Urinary bladder (tissue), 4 donors: ENCODE results near the gene KRT13. TPM values are rescaled to one million over a fixed set of nuclear protein-coding genes. Genes with fewer than 3 reads are reported as not detected.

Source experiments
- DNase-seq: peaks from one replicate; pipeline ENCODE4 v3.0.0-alpha.2; 2015; ENCODE audit errors: extremely low spot score
- H3K27ac ChIP-seq: one replicate; pipeline ENCODE4 v1.5.1; 2013; ENCODE audit warnings: low read depth, mild to moderate bottlenecking, moderate library complexity
- H3K36me3 ChIP-seq: one replicate; pipeline ENCODE4 v1.6.1; 2013; ENCODE audit warnings: mild to moderate bottlenecking, moderate library complexity; ENCODE audit not compliant: insufficient read depth
- H3K4me1 ChIP-seq: one replicate; pipeline ENCODE4 v1.6.1; 2013; ENCODE audit warnings: mild to moderate bottlenecking, moderate library complexity; ENCODE audit not compliant: insufficient read depth
- H3K4me3 ChIP-seq: one replicate; pipeline ENCODE4 v1.5.1; 2013; ENCODE audit warnings: low read depth, low read length
- WGBS: extraction: QIAGEN DNeasy Blood & Tissue Kit; methylation state at CpG from one replicate; pipeline ENCODE4 v1.1.7; 2013; 5-methylcytosine and 5-hydroxymethylcytosine counted together
- polyA plus RNA-seq: library from polyadenylated mRNA; stranded (reverse); fragments of 200-250 nt; gene quantifications from one replicate; pipeline ENCODE4 v1.2.3, GENCODE V29; 2013
- total RNA-seq: library from RNA; depleted of rRNA; stranded (reverse); fragments of >200 nt; gene quantifications from one replicate; pipeline ENCODE4 v1.2.3, GENCODE V29; 2014
- donor health status: healthy with polysubstance abuse.
- donor health status: healthy.

Gene KRT13
- total and polyA plus RNA-seq, 2 donors: 356 to 401 TPM

DNA sequence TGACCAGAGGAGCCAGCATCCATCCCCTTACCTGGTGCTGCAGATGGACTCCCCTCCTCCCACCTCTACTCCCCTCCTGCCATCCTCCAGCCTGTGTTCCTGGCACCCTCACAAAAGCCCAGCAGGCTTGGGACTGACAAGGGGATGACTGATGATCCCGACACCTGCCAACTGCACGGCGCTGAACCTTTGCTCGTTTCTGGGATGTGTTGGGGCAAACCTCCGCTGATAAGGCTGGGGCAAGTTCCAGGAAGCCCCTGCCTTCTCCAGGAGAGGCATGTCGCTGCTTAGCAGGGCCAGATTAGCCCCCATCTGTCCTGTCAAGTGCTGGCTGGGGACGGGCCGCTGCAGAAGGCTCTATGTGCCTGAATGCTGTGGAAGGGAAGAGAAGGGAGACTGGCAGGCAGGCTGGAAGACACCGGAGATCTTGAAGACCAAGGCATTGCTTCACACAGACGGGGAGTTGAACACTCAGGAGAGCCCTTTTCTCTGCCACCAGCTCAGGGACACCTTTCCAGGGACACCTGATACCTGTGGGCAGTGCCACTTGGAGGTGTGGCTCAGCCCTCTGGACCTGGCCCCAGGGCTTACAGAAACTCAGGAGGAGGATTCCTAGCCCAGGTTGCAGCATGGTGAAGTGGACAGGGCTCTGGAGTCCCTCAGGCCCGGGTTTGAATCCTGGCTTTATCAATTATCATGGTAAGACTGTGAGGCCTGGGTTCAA lies 14.3 kb upstream of the KRT13 start:
- no peak for DNase-seq
- no peaks in the 10 kb centered on the region for H3K4me1 ChIP-seq
- no peak overlapping the region for H3K27ac ChIP-seq
- WGBS: 46% methylated on average over 11 of the region's 11 CpGs
- no peak overlapping the region for H3K4me3 ChIP-seq
- H3K36me3 ChIP-seq: no peaks in the 10 kb centered on the region

DNA sequence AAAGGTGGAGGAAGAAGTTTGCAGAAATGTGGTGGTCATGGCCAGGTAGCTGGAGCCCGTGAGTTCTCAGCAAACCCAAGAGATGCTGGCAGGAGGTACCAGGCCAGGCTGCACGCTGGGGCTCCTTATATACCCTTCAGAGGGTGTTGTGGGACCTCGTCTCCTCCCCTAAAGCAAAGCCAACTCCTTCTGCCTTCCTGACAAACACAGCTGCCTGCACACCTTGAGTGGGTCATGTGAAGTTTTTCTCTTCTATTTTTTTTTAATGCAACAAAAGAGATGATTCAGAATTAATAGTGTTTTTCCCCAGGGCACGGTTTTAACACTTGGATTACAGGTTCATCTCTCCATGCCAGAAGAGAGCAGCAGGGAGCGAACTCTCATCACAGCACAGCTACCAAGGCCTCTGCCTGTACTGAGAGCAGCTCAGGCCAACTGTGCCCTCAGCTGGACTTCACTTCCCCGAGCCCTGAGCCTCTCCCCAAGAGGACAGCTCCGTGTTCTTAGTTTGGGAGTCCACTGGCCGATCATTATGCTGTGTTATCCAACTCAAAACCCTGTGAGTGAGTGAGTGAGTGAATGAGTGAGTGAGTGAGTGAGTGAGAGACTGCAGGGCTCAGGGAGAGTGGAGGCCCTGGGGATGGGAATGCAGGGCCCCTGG lies 13.5 kb upstream of the KRT13 start, which contains the start of gene KRT15:
Gene KRT15 (minus strand): TSS at position 102 of the 661 bp plus-strand sequence. CDS start 63 bp downstream, at position 39.
- H3K4me1 ChIP-seq: no peaks in the 10 kb centered on the region
- no peaks in the 10 kb centered on the region for H3K36me3 ChIP-seq
- WGBS: 58% methylated on average over 8 of the region's 8 CpGs
- no peak for DNase-seq
- H3K27ac ChIP-seq: no peak within 1 kb of the TSS
- no peak within 1 kb of the TSS for H3K4me3 ChIP-seq

DNA sequence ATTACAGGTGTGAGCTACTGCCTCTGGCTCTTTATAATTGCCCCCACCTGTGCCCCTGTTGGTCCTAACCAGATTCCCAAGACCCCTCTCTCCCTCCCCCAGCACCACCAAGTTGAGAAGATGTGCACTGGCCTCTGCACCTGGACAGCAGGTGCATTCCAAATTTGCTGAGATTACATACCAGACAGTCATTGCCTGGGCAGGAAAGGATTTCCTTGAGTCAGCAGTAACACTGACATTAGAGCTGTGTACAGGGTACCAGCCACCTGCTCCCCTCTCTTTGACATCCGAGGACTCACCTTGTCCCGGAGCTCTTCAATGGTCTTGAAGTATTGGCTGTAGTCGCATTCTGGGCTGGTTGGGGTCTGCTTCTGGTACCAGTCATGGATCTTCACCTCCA lies 12.6 kb upstream of the KRT13 start:
- H3K27ac ChIP-seq: no peak overlapping the region
- DNase-seq: no peak
- 91% methylated on average over 3 of the region's 3 CpGs for WGBS
- no peaks in the 10 kb centered on the region for H3K36me3 ChIP-seq
- no peak overlapping the region for H3K4me3 ChIP-seq
- no peaks in the 10 kb centered on the region for H3K4me1 ChIP-seq

DNA sequence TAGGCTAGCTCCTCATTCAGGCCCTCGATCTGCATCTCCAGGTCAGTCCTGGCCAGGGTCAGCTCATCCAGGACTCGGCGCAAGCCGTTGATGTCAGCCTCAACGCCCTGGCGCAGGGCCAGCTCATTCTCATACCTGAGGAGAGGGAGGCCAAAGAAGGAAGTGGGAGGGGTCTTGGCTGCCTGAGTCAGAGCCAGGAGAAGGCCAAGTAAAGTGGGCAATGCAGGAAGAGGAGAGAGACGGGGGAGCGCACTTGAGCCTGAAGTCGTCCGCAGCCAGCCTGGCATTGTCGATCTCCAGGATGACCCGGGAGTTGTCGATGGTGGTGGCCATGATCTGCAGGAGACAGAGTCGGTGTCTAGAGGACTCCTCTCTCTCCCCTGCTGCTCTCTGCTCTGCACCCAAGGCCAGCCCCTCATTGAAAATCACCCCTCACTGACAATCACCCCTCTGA lies 11.4 kb upstream of the KRT13 start:
- Histone ChIP-seq H3K27ac (no peak overlapping the region), H3K4me3 (no peak overlapping the region), H3K36me3 (no peaks in the 10 kb centered on the region), H3K4me1 (no peaks in the 10 kb centered on the region)
- no peak for DNase-seq
- 81% methylated on average over 14 of the region's 14 CpGs for WGBS

DNA sequence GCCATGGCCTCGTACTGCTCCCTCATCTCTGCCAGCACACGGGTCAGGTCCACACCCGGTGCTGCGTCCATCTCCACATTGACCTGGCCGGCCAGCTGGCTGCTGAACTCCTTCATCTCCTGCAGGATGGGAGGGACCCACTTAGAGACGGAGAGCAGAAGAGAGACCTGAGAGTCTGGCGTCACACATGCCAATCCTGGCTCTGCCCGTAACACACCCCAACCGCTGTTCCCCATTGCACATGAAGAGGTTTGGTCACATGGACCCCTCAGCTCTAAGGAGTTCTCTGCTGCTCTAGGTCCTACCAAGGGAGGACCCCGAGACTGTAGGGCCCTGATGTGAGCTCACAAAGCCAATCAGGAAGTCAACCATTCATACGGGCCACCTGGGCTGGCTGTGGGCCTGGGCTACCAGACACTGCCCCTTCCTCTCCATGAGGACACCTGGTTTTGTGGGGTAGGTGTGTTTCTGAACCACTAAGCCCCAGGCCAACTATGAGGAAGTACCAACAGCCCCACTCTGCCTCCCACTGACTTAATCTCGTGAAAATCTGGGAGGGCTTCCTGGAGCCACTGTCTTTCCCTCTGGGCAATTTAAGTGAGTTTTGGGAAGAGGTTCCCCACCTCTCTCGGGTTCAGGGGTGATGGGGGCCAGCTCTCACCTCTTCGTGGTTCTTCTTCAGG lies 10.9 kb upstream of the KRT13 start:
- Histone ChIP-seq H3K4me3 (no peak overlapping the region), H3K4me1 (no peaks in the 10 kb centered on the region), H3K27ac (no peak overlapping the region), H3K36me3 (no peaks in the 10 kb centered on the region)
- no peak for DNase-seq
- WGBS: 92% methylated on average over 14 of the region's 14 CpGs

DNA sequence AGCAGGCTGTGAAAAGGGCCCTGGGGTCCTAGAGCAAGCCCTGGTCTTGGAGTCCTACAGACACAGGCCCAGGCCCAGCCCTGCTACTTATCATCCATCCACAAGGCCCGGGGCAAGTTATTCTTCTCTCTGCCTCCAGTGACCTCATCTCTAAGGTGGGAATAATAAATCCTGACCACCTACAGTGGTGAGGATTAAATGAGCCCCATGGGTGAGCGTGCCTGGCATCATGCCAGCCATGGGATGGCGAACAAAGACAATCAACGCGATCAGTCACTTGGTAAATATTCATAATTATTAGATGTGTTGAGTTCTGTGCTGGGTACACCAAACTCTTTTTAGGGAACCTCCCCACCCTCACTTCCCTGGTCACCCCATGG lies 7.7 kb upstream of the KRT13 start:
- no peak overlapping the region for H3K27ac ChIP-seq
- DNase-seq: no peak
- H3K4me3 ChIP-seq: no peak overlapping the region
- H3K4me1 ChIP-seq: no peaks in the 10 kb centered on the region
- 64% methylated on average over 5 of the region's 5 CpGs for WGBS
- no peaks in the 10 kb centered on the region for H3K36me3 ChIP-seq

DNA sequence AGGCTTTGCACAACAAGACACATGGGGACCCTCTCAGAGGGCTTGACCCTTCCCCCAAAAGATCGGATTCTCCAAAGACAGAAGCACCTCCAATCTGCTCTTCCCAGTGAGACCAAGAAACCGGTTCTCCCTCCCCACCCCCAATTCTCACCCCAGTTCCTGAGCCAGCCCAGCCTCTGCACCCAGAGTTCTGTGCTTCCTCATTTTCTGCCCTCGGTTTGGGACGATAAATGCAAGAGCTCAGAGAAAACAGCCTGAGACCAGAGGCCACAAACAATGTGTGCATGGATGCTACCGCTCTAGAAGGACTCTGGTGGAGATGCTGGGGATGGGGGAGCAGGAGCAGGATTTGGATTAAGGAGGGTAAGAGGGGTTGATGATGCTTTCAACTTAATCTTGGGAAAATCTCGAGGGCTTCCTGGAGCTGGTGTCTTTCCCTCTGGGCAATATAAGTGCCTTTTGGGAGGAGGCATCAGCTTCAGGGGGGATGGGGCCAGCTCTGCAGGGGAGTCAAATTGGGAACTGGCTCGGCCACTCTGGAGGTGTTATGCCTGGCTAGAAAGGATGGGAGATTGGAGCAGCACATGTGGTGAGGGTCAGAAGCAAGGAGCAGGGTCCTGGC lies 7.2 kb upstream of the KRT13 start:
- Histone ChIP-seq H3K27ac (no peak overlapping the region), H3K4me1 (no peaks in the 10 kb centered on the region), H3K4me3 (no peak overlapping the region), H3K36me3 (no peaks in the 10 kb centered on the region)
- WGBS: 65% methylated on average over 7 of the region's 7 CpGs
- DNase-seq: no peak

DNA sequence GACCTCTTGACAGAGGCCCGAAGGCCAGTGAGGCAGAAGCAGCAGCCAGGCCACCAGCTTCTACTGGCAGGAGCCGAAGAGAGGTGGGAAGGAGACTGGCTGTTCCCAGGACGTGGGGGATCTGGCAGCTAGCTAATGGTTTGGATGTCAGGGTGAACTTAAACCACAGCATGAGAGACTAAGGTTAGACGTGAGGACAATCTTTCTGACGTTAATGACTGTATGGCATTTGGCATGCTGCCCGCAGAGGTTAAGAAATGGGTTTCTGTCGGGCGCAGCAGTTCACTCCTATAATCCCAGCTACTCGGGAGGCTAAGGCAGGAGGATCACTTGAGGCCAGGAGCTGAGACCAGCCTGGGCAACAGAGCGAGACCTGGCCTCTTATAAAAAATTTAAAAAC lies 6.3 kb upstream of the KRT13 start:
- Histone ChIP-seq H3K4me3 (no peak overlapping the region), H3K4me1 (no peaks in the 10 kb centered on the region), H3K27ac (no peak overlapping the region), H3K36me3 (no peaks in the 10 kb centered on the region)
- 78% methylated on average over 10 of the region's 10 CpGs for WGBS
- no peak for DNase-seq

DNA sequence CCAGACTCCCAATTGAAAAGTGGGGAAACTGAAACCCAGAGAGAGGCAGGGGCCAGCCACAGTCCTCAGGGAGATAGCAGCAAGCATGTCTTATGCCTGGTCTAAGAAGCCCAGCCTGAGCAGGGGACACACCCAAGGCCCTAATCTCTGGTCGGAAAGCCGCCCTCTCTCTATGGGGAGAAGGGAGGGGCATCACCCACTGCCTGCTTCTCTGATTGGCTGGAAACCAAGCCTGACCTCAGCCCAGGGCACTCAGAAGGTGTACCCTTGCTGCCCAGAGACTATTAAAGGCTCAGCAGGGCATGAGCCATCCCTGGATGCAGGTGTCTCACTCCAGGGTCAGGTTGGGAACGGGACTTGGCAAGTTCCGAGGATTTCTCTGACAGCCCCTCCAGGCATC lies 5.7 kb upstream of the KRT13 start:
- DNase-seq: no peak
- Histone ChIP-seq H3K4me1 (no peaks in the 10 kb centered on the region), H3K4me3 (no peak overlapping the region), H3K27ac (no peak overlapping the region), H3K36me3 (no peaks in the 10 kb centered on the region)
- WGBS: 56% methylated on average over 4 of the region's 4 CpGs

DNA sequence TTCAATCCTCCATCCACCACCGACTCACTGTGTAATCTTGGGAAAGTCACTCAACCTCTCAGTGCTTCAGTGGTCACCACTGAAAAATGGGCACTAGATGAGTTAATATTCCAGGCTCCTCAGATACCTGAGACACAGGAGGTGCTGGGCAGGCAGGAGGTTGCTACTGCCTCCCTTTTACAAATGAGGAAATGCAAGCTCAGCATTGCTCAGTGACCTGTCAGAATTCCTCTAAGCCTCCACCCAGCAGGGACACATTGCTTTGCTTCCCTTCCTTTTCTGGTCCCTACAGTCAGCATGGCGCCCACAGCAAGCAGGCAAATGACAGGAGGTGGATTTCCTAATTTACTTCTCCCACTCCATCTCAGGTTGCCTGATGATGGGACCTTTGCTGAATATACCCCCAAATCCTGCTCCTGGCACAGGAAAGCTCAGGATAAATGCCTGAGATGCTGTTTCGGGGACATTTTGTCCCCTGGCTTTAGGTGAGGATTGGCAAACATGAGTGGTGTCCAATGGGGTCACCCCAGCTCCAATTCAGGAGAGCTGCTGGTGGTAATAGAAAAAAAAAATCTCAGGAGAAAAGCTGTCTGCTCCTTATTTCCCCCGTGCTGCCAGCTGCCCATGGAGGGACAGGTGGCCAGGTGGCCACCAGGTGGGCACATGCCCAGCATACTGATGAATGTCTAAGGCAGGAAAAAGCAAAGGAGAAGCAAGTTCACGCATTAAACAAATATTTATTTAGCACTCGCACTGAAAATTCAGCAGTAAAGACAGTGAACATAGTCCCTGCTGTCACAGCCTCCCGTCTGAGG lies 5.0 kb upstream of the KRT13 start:
- H3K36me3 ChIP-seq: no peaks in the 10 kb centered on the region
- no peak for DNase-seq
- H3K4me1 ChIP-seq: no peaks in the 10 kb centered on the region
- 74% methylated on average over 7 of the region's 7 CpGs for WGBS
- H3K27ac ChIP-seq: no peak overlapping the region
- H3K4me3 ChIP-seq: no peak overlapping the region

DNA sequence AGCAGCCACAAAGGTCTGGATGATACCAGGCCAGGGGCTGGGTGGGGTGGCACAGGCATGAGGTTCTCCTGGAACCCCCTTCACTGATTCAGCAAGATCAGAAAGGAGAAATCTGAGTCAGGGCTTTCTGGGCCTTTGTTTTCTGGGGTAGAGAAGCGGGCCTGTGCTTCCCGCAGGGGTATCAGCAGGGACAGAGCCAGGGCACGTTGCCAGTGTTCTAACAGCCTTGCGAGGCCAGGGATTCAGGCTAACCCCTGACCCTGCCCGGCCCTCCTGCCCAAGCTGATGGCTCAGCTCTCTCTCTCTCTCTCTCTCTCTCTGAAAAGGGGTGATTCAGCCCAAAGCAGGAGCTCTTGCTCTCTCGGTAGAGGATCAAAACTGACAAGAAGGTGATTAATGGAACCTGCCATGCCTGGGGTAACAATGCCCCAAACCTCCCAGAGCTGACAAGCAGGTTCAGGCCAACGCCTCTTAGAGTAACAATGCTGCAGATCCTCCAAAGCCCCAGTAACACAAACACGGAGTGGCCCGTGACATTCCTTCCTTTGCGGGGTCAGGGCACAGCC lies 2.0 kb upstream of the KRT13 start:
- no peaks in the 10 kb centered on the region for H3K36me3 ChIP-seq
- DNase-seq: no peak
- H3K27ac ChIP-seq: no peak overlapping the region
- no peaks in the 10 kb centered on the region for H3K4me1 ChIP-seq
- whole genome bisulfite sequencing: 50% methylated on average over 10 of the region's 10 CpGs
- no peak overlapping the region for H3K4me3 ChIP-seq

DNA sequence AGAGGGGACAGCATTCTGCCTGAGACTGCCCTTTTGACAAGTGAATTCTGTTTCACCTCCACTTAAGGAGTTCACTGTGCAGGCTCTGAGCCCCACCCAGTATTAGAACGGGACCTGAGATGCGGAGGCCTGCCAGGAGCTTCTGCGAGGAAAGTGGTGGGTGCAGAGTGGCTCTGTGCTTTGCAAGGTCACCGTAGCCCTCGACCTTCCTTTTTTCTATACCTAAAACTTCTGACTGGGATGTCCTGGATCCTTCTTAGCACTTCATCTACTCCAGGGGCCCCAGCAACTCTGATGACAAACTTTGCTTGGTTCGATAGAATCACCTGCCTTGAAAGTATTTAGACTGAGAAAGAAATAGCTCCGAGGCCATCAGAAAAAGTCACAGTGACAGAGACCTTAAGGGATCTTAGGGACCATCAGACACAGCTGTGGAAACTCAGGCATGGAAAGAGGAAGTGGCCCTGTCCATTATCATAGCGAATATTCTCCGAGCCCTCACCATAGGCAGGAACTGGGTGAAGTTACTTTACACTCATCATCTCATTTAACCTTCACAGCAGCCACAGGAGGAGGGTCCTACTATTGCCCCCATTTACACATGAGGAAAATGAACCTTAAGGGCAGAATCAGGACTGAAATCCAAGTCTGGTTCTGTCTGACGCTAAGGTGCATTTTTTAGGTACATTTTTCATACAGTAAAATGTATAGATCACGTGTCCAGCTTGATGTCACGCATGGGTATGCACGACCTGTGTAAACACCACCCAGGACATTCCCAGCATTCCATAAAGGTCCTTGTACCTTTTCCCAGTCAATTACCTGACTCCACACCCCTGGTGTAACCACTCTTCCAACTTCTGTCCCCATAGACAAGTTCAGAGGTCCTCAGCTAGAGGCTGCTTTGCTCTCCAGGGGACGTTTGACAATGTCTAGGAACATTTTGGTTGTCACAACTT lies 676 bp upstream of the KRT13 start:
- DNase-seq: no peak
- no peak overlapping the region for H3K27ac ChIP-seq
- 75% methylated on average over 14 of the region's 14 CpGs for WGBS

More for the DNA sequence above, 676 bp upstream of the KRT13 start:
- Histone ChIP-seq H3K4me3 (no peak overlapping the region), H3K4me1 (no peaks in the 10 kb centered on the region), H3K36me3 (no peaks in the 10 kb centered on the region)
